GM12873 (cell line): ENCODE data around the gene MAP1LC3A.

ENCODE experiments used
- CTCF ChIP-seq: IDR thresholded peaks from 2 replicates; pipeline ENCODE4 v1.5.1; 2012; ENCODE audit warnings: low read depth, mild to moderate bottlenecking, moderate library complexity, low read length, control low read depth; ENCODE audit not compliant: insufficient read depth; ENCODE audit errors: missing control alignments

The MAP1LC3A gene

DNA sequence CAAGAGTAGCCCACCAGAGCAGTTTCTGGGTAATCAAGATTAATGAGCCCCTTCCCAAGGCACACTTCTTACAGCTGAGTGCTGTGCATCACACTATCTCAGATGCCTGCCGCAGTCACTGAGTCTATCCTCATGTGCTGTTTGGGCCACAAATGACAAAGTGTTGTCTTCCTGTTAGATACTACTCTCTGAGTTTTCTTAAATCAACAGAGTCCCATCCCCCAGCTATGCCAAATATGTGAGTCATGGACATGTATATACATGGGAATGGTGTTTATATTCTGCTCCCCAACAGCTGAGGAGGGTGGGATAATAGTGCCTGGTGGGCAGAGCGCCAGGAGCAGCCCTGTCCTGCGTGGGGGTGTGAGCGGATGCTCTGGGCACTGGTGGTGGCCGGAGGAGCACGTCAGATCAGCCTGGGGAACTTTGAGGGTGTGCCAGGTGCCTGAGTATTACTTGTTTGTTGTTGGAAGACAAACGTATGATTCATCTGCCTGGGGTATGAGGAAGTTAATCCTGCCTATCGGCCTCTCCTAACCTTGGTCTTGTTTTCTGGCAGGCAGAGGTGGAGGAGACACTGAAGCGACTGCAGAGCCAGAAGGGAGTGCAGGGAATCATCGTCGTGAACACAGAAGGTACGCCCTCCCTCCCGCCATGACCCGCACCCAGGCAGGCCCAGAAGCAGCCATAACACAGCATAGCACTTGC, 32.7 kb upstream of the MAP1LC3A start:
- TF ChIP-seq CTCF = no peak

GRCh38 chr20:34526466-34526865, 32.1 kb upstream of the MAP1LC3A start:
- TF ChIP-seq CTCF = no peak

DNA sequence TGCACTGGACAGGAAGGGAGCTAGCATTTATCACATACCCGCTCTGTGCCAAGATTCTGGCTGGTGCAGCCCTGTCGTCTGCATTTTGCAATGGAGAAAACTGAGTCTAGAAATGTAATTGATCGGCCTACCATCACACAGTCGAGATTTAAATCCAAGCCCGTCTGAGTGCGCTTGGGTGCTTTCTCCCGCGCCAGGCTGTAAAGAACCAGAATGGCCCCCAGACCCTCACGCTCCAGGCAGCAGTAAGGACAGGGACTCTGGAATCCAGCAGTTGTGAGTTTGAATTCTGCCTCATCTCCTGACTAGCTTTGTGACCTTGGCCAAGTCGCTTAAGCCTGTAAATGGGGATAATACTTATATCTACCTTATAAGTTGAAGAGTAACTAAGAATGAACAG, 31.5 kb upstream of the MAP1LC3A start:
- TF ChIP-seq CTCF = no peak

GRCh38 chr20:34528921-34529297, 29.6 kb upstream of the MAP1LC3A start:
- TF ChIP-seq CTCF = no peak

DNA sequence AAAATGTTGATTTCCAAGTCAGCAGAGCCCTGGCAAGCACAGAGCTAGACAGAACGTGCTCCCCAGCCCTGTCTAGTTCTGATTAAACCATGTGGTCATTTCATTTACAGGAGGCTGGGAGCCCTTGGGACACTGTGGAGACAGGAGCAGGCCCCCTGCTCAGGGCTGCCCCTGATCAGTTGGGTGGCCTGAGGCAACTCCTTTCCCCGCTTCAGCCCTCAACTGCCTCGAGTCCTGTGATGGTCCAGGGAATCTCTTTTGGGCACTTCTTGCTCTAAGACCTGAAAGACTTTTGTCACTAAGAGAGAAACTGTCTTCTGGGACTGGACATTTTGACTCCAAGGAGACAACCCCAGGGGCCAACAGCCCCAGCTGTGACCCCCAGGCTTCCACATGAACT, 28.8 kb upstream of the MAP1LC3A start:
- no peak for TF ChIP-seq CTCF

- no peak for TF ChIP-seq CTCF
These were observed 28.2 kb upstream of the MAP1LC3A start for GRCh38 chr20:34530342-34530741.

DNA sequence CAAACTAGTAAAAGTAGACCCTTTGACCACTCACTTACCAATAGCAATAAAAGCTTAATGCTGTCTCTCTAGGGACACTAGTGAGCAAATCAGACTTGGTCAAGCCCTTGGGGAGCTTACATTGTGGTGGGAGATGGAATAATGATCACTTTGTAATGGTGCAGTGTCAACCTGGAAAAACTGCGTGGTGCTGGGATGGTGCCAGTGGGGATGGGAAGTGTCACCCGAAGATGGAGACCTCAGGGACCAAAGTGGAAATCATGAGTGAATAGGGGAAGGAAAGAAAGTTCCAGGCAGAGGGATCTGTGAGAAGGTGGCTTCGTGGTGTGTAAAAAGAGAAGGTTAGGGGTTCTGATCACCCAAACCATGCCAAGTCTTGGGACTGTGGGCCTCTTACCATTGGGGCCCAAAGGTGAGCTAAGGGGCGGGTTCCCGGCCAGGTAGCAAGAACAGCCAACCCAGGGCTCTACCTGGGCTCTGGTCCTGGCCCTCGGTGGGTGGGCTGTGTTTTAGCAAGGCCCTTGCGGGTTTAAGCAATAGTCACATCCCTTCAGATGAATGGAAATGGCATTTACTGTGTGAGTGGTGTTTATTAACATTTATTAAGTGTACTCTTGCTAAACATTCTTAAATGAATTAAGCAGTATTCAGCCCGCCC, 26.8 kb upstream of the MAP1LC3A start:
- TF ChIP-seq CTCF = no peak
